H9 (cell line): ENCODE data around the gene BACH1. TPM values are rescaled to one million over a fixed set of nuclear protein-coding genes. Genes with fewer than 3 reads are reported as not detected.

ENCODE experiments used
- DNase-seq: peaks from one replicate; pipeline ENCODE4 v3.0.0-alpha.2; 2017
- H2AFZ ChIP-seq: one replicate; pipeline ENCODE4 v1.6.1; 2013; ENCODE audit warnings: mild to moderate bottlenecking, low read length, control low read depth, moderate library complexity
- H2AK5ac ChIP-seq: 2 replicates; pipeline ENCODE4 v1.6.1; 2013; ENCODE audit warnings: low read length, control low read depth, mixed read lengths; ENCODE audit not compliant: insufficient read length
- H2BK120ac ChIP-seq: one replicate; pipeline ENCODE4 v1.6.1; 2013; ENCODE audit warnings: low read depth, mild to moderate bottlenecking, low read length, control low read depth, inconsistent platforms; ENCODE audit not compliant: poor library complexity, severe bottlenecking
- H2BK12ac ChIP-seq: 2 replicates; pipeline ENCODE4 v1.6.1; 2013; ENCODE audit warnings: low read length, control low read depth, mixed read lengths, low read depth; ENCODE audit not compliant: insufficient read length
- H2BK15ac ChIP-seq: 2 replicates; pipeline ENCODE4 v1.6.1; 2013; ENCODE audit warnings: low read depth, low read length, control low read depth
- H2BK20ac ChIP-seq: one replicate; pipeline ENCODE4 v1.6.1; 2013; ENCODE audit warnings: low read depth, mild to moderate bottlenecking, low read length, control low read depth, inconsistent platforms; ENCODE audit not compliant: poor library complexity, severe bottlenecking
- H2BK5ac ChIP-seq: 2 replicates; pipeline ENCODE4 v1.6.1; 2013; ENCODE audit warnings: low read length, control low read depth, mixed read lengths; ENCODE audit not compliant: insufficient read length
- H3K14ac ChIP-seq: 2 replicates; pipeline ENCODE4 v1.6.1; 2013; ENCODE audit warnings: low read length, control low read depth; ENCODE audit not compliant: insufficient read depth
- H3K18ac ChIP-seq: 2 replicates; pipeline ENCODE4 v1.6.1; 2013; ENCODE audit warnings: low read depth, mild to moderate bottlenecking, mixed read lengths, low read length, control low read depth; ENCODE audit not compliant: insufficient read length
- H3K23ac ChIP-seq: 2 replicates; pipeline ENCODE4 v1.6.1; 2013; ENCODE audit warnings: low read length, control low read depth, mixed read lengths, low read depth; ENCODE audit not compliant: insufficient read length
- H3K23me2 ChIP-seq: 2 replicates; pipeline ENCODE4 v1.6.1; 2013; ENCODE audit warnings: low read depth, mild to moderate bottlenecking, mixed read lengths, low read length, control low read depth; ENCODE audit not compliant: insufficient read length, poor library complexity, severe bottlenecking
- H3K27ac ChIP-seq: 2 replicates; pipeline ENCODE4 v1.5.1; 2013; ENCODE audit warnings: low read length, control low read depth, mixed read lengths, low read depth; ENCODE audit not compliant: insufficient read length
- H3K27me3 ChIP-seq: 2 replicates; pipeline ENCODE4 v1.6.1; 2013; ENCODE audit warnings: low read length, control low read depth, inconsistent platforms; ENCODE audit not compliant: insufficient read depth
- H3K4ac ChIP-seq: 2 replicates; pipeline ENCODE4 v1.6.1; 2013; ENCODE audit warnings: low read depth, mild to moderate bottlenecking, control low read depth, inconsistent platforms, low read length, moderate library complexity
- H3K4me1 ChIP-seq: 2 replicates; pipeline ENCODE4 v1.6.1; 2013; ENCODE audit warnings: low read length, control low read depth, inconsistent platforms; ENCODE audit not compliant: insufficient read depth
- H3K4me2 ChIP-seq: 2 replicates; pipeline ENCODE4 v1.6.1; 2013; ENCODE audit warnings: low read length, control low read depth, mixed read lengths; ENCODE audit not compliant: insufficient read length, insufficient read depth
- H3K56ac ChIP-seq: 2 replicates; pipeline ENCODE4 v1.6.1; 2013; ENCODE audit warnings: low read depth, mild to moderate bottlenecking, mixed read lengths, low read length, control low read depth; ENCODE audit not compliant: insufficient read length
- H3K79me1 ChIP-seq: 2 replicates; pipeline ENCODE4 v1.6.1; 2013; ENCODE audit warnings: low read depth, mild to moderate bottlenecking, moderate library complexity, low read length, control low read depth, inconsistent platforms; ENCODE audit not compliant: insufficient read depth, poor library complexity, severe bottlenecking
- H3K79me2 ChIP-seq: 2 replicates; pipeline ENCODE4 v1.6.1; 2013; ENCODE audit warnings: low read length, control low read depth, inconsistent platforms; ENCODE audit not compliant: insufficient read depth
- H3K9ac ChIP-seq: 2 replicates; pipeline ENCODE4 v1.6.1; 2013; ENCODE audit warnings: low read length, control low read depth, mixed read lengths; ENCODE audit not compliant: insufficient read length; ENCODE audit errors: extremely low read depth
- H3K9me3 ChIP-seq: one replicate; pipeline ENCODE4 v1.6.1; 2013; ENCODE audit warnings: low read depth, low read length, inconsistent platforms; ENCODE audit not compliant: control insufficient read depth
- H3T11ph ChIP-seq: one replicate; pipeline ENCODE4 v1.6.1; 2013; ENCODE audit warnings: mild to moderate bottlenecking, low read length, control low read depth, inconsistent platforms
- H4K20me1 ChIP-seq: one replicate; pipeline ENCODE4 v1.6.1; 2013; ENCODE audit not compliant: control insufficient read depth, insufficient read length, insufficient read depth
- H4K5ac ChIP-seq: 2 replicates; pipeline ENCODE4 v1.6.1; 2013; ENCODE audit warnings: low read depth, mild to moderate bottlenecking, mixed read lengths, low read length, control low read depth; ENCODE audit not compliant: insufficient read length
- H4K8ac ChIP-seq: replicated peaks from 2 replicates; pipeline ENCODE4 v1.6.1; 2013; ENCODE audit warnings: low read length, control low read depth, mixed read lengths, low read depth; ENCODE audit not compliant: insufficient read length
- H4K91ac ChIP-seq: 2 replicates; pipeline ENCODE4 v1.6.1; 2013; ENCODE audit warnings: low read depth, mild to moderate bottlenecking, moderate library complexity, mixed read lengths, low read length, control low read depth; ENCODE audit not compliant: insufficient read length
- H3K27ac Mint-ChIP-seq, 3 experiments: 2 replicates in 2 of 3; 3 replicates in 1 of 3; pipeline ENCODE4 v1.8.0; 2020 to 2021; ENCODE audit warnings: mixed read lengths in 3 of 3, mild to moderate bottlenecking in 1 of 3, moderate library complexity in 1 of 3
- H3K27me3 Mint-ChIP-seq: 2 replicates; pipeline ENCODE4 v1.8.0; 2021; ENCODE audit warnings: low read depth, mild to moderate bottlenecking, moderate library complexity, mixed read lengths
- H3K36me3 Mint-ChIP-seq, 3 experiments: 2 replicates in 2 of 3; 3 replicates in 1 of 3; pipeline ENCODE4 v1.8.0; 2020 to 2021; ENCODE audit warnings: low read depth in 3 of 3, mixed read lengths in 3 of 3; ENCODE audit not compliant: insufficient read depth in 1 of 3
- H3K4me1 Mint-ChIP-seq, 2 experiments: 2 replicates each; pipeline ENCODE4 v1.8.0; 2020; ENCODE audit warnings: mixed read lengths in 2 of 2
- H3K4me3 Mint-ChIP-seq, 2 experiments: 2 replicates in 1 of 2; 3 replicates in 1 of 2; pipeline ENCODE4 v1.8.0; 2020 to 2021; ENCODE audit warnings: mild to moderate bottlenecking in 2 of 2, mixed read lengths in 2 of 2, moderate library complexity in 1 of 2
- H3K9me3 Mint-ChIP-seq, 2 experiments: 2 replicates in 1 of 2; 3 replicates in 1 of 2; pipeline ENCODE4 v1.8.0; 2020; ENCODE audit warnings: mild to moderate bottlenecking in 2 of 2, mixed read lengths in 2 of 2, moderate library complexity in 1 of 2
- CTCF ChIP-seq: fragments of 200-600 bp; sonication (generic); conservative IDR thresholded peaks from 3 replicates; pipeline ENCODE4 v1.8.0; 2021; ENCODE audit warnings: antibody characterized with exemption, mild to moderate bottlenecking
- WGBS: extraction: QIAGEN DNeasy Blood & Tissue Kit; methylation state at CpG from one replicate; pipeline ENCODE4 v1.1.7; 2013; ENCODE audit warnings: missing lambda C conversion rate, low lambda C conversion rate, mixed read lengths; ENCODE audit not compliant: insufficient read length; ENCODE audit errors: extremely low coverage; 5-methylcytosine and 5-hydroxymethylcytosine counted together
- total RNA-seq: library from RNA; stranded (reverse); gene quantifications from 2 replicates; pipeline ENCODE4 v1.2.1, GENCODE V29; 2021

BACH1 gene
- total RNA-seq, 1 experiment from 2014 or later, result 42.4 TPM

- Histone ChIP-seq H3K4me1 (no peaks in the 10 kb centered on the region), H3K79me2 (no peaks in the 10 kb centered on the region), H3K23me2 (no peaks in the 10 kb centered on the region), H3K14ac (no peak overlapping the region), H2BK15ac (no peak overlapping the region), H2AK5ac (no peak overlapping the region), H4K91ac (no peak overlapping the region), H3K56ac (no peak overlapping the region), H2BK5ac (no peak overlapping the region), H3T11ph (no peak overlapping the region), H3K4me2 (no peak overlapping the region), H3K27me3 (no peaks in the 10 kb centered on the region), H4K20me1 (no peaks in the 10 kb centered on the region), H4K5ac (no peak overlapping the region), H2BK12ac (no peak overlapping the region), H3K9me3 (no peaks in the 10 kb centered on the region), H3K27ac (no peak overlapping the region), H2BK20ac (no peak overlapping the region), H3K4ac (no peak overlapping the region), H3K79me1 (no peaks in the 10 kb centered on the region), H4K8ac (no peak overlapping the region), H2AFZ (no peak overlapping the region), H3K9ac (no peak overlapping the region), H3K18ac (no peak overlapping the region), H3K23ac (no peak overlapping the region), H2BK120ac (no peak overlapping the region)
- H3K27ac Mint-ChIP-seq, result no peak overlapping the region
- H3K4me1 Mint-ChIP-seq, result no peaks in the 10 kb centered on the region
- no peak for DNase-seq
- peaks cover 1 to 11% (median 6%) of the 10 kb centered on the region in 3 experiments; a peak in 4 of 7 replicates for H3K36me3 Mint-ChIP-seq
- no peaks in the 10 kb centered on the region for H3K9me3 Mint-ChIP-seq
- WGBS, result no CpG with 5 or more reads among the region's 3 CpGs
- no peak for TF ChIP-seq CTCF
- H3K4me3 Mint-ChIP-seq, result no peak overlapping the region
- no peaks in the 10 kb centered on the region for H3K27me3 Mint-ChIP-seq
Observed at GRCh38 chr21:29368906-29369305, 70.2 kb downstream of the BACH1 start.
